ENCODE measurements around the gene KDM4B.

The KDM4B gene

GRCh38 chr19:5112175-5112574, 143.3 kb downstream of the KDM4B start:
- DNase-seq, result no peak

GRCh38 chr19:5112681-5113575, 144.0 kb downstream of the KDM4B start:
- no peak for DNase-seq

- no peak for DNase-seq
Measured at GRCh38 chr19:5113633-5114586, 145.0 kb downstream of the KDM4B start.

- no peak for DNase-seq
Measured at GRCh38 chr19:5114727-5115126, 145.8 kb downstream of the KDM4B start.

- DNase-seq, result no peak
Measured at GRCh38 chr19:5115351-5115750, 146.4 kb downstream of the KDM4B start.

- no peak for DNase-seq
Measured at GRCh38 chr19:5115771-5116202, 146.9 kb downstream of the KDM4B start.

- DNase-seq, result no peak
Measured at GRCh38 chr19:5116292-5116691, 147.4 kb downstream of the KDM4B start.

GRCh38 chr19:5117421-5117820, 148.5 kb downstream of the KDM4B start:
- no peak for DNase-seq

GRCh38 chr19:5118026-5118425, 149.1 kb downstream of the KDM4B start:
- no peak for DNase-seq

GRCh38 chr19:5119297-5119998, 150.5 kb downstream of the KDM4B start:
- DNase-seq, result no peak

GRCh38 chr19:5120321-5120720, 151.4 kb downstream of the KDM4B start:
- no peak for DNase-seq

GRCh38 chr19:5120833-5121232, 151.9 kb downstream of the KDM4B start:
- no peak for DNase-seq

GRCh38 chr19:5121266-5122120, 152.6 kb downstream of the KDM4B start:
- DNase-seq, result no peak

- DNase-seq, result no peak
Measured at GRCh38 chr19:5122121-5122400, 153.1 kb downstream of the KDM4B start.

- DNase-seq, result no peak
Measured at GRCh38 chr19:5122671-5123409, 153.9 kb downstream of the KDM4B start.

- no peak for DNase-seq
Measured at GRCh38 chr19:5123646-5124045, 154.7 kb downstream of the KDM4B start.

- no peak for DNase-seq
Measured at GRCh38 chr19:5124111-5124855, 155.4 kb downstream of the KDM4B start.

- DNase-seq, result no peak
Measured at GRCh38 chr19:5125376-5125775, 156.5 kb downstream of the KDM4B start.

GRCh38 chr19:5125797-5126497, 157.0 kb downstream of the KDM4B start:
- DNase-seq, result no peak

Measured in NCI-H2081 (cell line).